ENCODE measurements around the gene ZNF76. TPM values are rescaled to one million over a fixed set of nuclear protein-coding genes. Genes with fewer than 3 reads are reported as not detected.
A peak's percentile ranks its signal among the peaks of the same experiment; 100 is the strongest.
"Not testable (repeated sequence)": the region's sequence is repeated elsewhere in the genome, so short reads cannot be mapped to it uniquely, and the experiment has no call there.

The ZNF76 gene
- total RNA-seq, 1 experiment from 2014 or later, result 15.6 TPM

DNA sequence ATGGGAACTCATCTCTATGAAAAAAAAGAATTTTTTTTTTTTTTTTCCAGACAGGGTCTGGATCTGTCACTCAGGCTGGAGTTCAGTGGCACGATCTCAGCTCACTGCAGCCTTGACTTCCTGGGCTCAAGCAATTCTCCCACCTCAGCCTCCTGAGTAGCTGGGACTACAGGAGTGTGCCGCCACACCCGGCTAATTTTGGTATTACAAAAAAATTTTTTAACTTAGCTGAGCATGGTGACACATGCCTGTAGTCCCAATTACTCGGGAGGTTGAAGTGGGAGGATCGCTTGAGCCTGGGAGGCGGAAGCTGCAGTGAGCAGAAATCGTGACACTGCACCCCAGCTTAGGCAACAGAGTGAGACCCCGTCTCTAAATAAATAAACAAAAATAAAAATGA is 45.6 kb downstream of the ZNF76 start:
- Histone ChIP-seq H3K4me1 (replicated peaks) (no peaks in the 10 kb centered on the region), H3K27me3 (replicated peaks) (no peaks in the 10 kb centered on the region), H3K36me3 (no peaks in the 10 kb centered on the region), H3K27ac (no peak overlapping the region), H3K4me3 (no peak overlapping the region), H3K9me3 (replicated peaks) (no peaks in the 10 kb centered on the region)
- no peak for DNase-seq (ENCODE audit: low read depth in 1 of 2, low spot score in 2 of 2)

DNA sequence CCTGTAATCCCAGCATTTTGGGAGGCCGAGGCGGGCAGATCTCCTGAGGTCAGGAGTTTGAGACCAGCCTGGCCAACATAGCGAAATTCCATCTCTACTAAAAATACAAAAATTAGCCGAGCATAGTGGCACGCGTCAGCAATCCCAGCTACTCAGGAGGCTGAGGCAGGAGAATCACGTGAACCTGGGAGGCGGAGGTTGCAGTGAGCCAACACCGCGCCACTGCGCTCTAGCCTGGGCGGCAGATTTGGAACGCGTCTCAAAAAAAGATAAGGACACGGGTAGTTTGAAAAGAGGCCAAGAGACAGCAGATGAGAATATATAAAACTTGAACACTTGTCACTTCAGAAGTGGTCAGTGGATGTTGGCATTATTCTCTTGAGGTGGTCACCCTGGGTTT is 47.6 kb downstream of the ZNF76 start:
- DNase-seq (ENCODE audit: low read depth in 1 of 2, low spot score in 2 of 2); H3K4me3 ChIP-seq; H3K9me3 ChIP-seq (replicated peaks); H3K27me3 ChIP-seq (replicated peaks); H3K36me3 ChIP-seq; H3K4me1 ChIP-seq (replicated peaks); H3K27ac ChIP-seq: not testable (repeated sequence)

DNA sequence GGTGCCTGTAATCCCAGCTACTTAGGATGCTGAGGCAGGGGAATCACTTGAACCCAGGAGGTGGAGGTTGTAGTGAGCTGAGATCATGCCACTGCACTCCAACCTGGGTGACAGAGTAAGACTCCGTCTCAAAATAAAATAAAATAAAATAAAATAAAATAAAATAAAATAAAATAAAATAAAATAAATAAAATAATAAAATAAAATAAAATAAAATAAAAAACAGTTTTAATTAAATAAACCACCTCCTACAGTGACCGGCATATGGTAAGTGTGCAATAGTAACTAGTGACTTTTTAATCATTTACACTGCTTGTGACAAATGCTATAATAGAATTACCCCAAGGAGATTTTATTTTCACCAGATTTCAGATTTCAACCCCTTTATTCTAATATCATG is 49.0 kb downstream of the ZNF76 start:
- not testable (repeated sequence) for H3K4me3 ChIP-seq; DNase-seq (ENCODE audit: low read depth in 1 of 2, low spot score in 2 of 2); H3K9me3 ChIP-seq (replicated peaks); H3K36me3 ChIP-seq; H3K27ac ChIP-seq; H3K4me1 ChIP-seq (replicated peaks)
- peaks cover 12% of the 10 kb centered on the region for H3K27me3 ChIP-seq (replicated peaks)

GRCh38 chr6:35309611-35310264 is 50.2 kb downstream of the ZNF76 start:
- Histone ChIP-seq H3K27me3 (replicated peaks) (peaks cover 20% of the 10 kb centered on the region), H3K4me1 (replicated peaks) (no peaks in the 10 kb centered on the region), H3K9me3 (replicated peaks) (no peaks in the 10 kb centered on the region), H3K36me3 (no peaks in the 10 kb centered on the region), H3K4me3 (no peak overlapping the region), H3K27ac (no peak overlapping the region)
- no peak for DNase-seq (ENCODE audit: low read depth in 1 of 2, low spot score in 2 of 2)

DNA sequence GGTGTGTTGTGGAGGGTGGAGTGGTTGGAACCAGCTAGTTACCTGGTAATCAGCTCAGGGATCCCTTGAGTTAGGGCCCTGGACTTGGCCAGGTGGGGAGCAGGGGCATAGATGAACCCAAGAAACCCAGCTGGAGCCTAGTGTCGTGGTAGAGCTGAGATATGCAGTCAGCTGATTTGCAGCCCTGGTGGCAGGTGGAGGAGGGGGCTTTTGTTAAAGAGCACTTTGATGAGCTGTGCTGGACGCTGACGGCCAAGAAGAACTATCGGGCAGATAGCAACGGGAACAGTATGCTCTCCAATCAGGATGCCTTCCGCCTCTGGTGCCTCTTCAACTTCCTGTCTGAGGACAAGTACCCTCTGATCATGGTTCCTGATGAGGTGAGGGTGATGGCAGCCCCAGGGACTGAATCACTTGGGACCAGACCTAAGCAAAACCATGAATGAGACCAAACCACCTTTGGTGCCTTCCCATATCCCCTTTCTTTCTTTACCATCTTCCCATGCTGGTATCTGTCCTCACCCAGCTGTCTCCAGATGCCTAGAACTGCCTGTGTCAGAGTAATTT is 50.8 kb downstream of the ZNF76 start:
- H3K36me3 ChIP-seq, result no peaks in the 10 kb centered on the region
- H3K27me3 ChIP-seq (replicated peaks), result peaks cover 26% of the 10 kb centered on the region
- no peak overlapping the region for H3K4me3 ChIP-seq
- H3K9me3 ChIP-seq (replicated peaks), result no peaks in the 10 kb centered on the region
- no peaks in the 10 kb centered on the region for H3K4me1 ChIP-seq (replicated peaks)
- no peak overlapping the region for H3K27ac ChIP-seq
- DNase-seq (ENCODE audit: low read depth in 1 of 2, low spot score in 2 of 2), result no peak

DNA sequence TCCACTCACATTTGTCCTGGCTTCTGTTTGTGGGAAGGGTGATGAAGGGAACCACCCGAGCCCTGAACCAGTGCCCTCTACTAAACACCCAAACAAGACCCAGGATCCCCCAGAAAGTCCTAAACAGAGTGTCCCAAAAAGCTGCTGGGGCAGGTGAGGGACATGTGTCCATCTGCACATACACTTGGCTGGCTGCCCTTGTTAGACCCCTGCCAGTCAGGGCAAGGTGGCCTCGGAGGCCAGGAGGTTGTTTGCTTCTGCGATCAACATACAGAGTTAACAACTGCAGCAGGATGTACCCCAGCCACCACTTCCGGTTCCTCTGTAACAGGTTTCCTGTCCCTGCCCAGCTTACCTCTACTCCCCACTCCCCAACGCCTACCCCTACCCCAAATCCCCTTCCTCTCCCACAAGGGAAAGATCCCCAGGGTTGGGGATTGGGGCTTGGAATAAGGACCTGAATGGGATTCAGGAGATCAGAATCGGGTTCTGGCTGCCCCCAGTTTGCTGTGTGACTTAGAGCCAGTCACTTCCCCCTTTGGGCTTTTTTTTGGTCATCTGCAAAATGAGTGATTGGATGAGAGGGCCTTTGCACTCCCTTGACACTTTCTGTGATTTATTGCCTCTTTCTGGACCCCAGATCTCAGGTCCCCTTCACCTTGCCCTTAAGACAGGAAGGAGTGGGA is 52.0 kb downstream of the ZNF76 start:
- no peak for DNase-seq (ENCODE audit: low read depth in 1 of 2, low spot score in 2 of 2)
- Histone ChIP-seq H3K27ac (no peak overlapping the region), H3K9me3 (replicated peaks) (peaks cover 2% of the 10 kb centered on the region; the same call in 1 of the 2 replicates)

GRCh38 chr6:35312076-35312800 is 52.7 kb downstream of the ZNF76 start:
- peaks cover 3% of the 10 kb centered on the region; the same call in 1 of the 2 replicates for H3K9me3 ChIP-seq (replicated peaks)
- H3K4me1 ChIP-seq (replicated peaks), result no peaks in the 10 kb centered on the region
- no peaks in the 10 kb centered on the region for H3K36me3 ChIP-seq
- peaks cover 38% of the 10 kb centered on the region for H3K27me3 ChIP-seq (replicated peaks)
- no peak overlapping the region for H3K4me3 ChIP-seq
- no peak for DNase-seq (ENCODE audit: low read depth in 1 of 2, low spot score in 2 of 2)
- H3K27ac ChIP-seq, result no peak overlapping the region

More for the DNA sequence above, 52.0 kb downstream of the ZNF76 start:
- Histone ChIP-seq H3K4me1 (replicated peaks) (no peaks in the 10 kb centered on the region), H3K27me3 (replicated peaks) (peaks cover 31% of the 10 kb centered on the region), H3K36me3 (no peaks in the 10 kb centered on the region), H3K4me3 (no peak overlapping the region)

- peaks cover 40% of the 10 kb centered on the region for H3K27me3 ChIP-seq (replicated peaks)
- DNase-seq (ENCODE audit: low read depth in 1 of 2, low spot score in 2 of 2), result no peak
Observed at GRCh38 chr6:35312807-35313206, 53.3 kb downstream of the ZNF76 start.

GRCh38 chr6:35317483-35318195 is 58.1 kb downstream of the ZNF76 start:
- DNase-seq (ENCODE audit: low read depth in 1 of 2, low spot score in 2 of 2), result no peak

More at GRCh38 chr6:35312807-35313206, 53.3 kb downstream of the ZNF76 start:
- H3K4me3 ChIP-seq, result no peak overlapping the region
- H3K27ac ChIP-seq, result no peak overlapping the region
- peaks cover 3% of the 10 kb centered on the region for H3K4me1 ChIP-seq (replicated peaks)
- peaks cover 3% of the 10 kb centered on the region; the same call in 1 of the 2 replicates for H3K9me3 ChIP-seq (replicated peaks)
- H3K36me3 ChIP-seq, result no peaks in the 10 kb centered on the region

DNA sequence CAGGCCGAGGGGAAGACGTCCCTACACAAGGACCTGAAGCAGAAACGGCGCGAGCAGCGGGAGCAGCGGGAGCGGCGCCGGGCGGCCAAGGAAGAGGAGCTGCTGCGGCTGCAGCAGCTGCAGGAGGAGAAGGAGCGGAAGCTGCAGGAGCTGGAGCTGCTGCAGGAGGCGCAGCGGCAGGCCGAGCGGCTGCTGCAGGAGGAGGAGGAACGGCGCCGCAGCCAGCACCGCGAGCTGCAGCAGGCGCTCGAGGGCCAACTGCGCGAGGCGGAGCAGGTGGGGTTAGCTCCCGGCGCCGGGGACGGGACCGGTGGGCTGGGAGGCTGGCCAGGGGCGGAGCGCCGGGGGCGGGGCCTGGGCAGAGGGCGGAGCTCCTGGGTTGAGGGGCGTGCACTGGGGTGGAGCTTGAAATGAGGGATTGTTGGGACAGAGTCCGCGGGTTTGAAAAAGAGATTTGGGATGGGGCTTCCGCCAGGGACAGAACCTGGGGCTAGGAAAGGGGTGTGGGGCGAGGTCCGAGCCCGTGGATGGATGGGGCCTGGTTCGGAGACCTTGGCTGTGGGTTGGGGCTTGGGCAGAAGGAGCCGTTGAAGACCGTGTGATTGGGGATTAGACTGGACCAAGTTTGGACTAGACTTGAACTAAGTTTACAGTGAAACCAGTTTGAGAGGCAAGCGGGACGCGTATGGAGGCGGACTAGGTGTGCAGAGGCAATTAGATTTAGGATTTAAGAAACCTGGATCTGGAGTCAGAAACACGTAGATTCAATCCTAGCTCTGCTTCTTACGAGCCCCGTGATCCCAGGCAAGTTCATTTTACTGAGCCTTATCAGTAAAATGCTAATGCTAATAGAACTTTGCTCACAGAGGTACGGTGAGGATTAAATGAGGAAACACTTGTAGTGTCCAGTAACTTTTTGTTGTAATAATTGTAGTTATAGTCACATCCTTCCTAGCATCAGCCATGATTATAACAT is 58.9 kb downstream of the ZNF76 start:
- no peak overlapping the region for H3K27ac ChIP-seq
- peaks cover 29% of the 10 kb centered on the region for H3K27me3 ChIP-seq (replicated peaks)
- DNase-seq (ENCODE audit: low read depth in 1 of 2, low spot score in 2 of 2), result peak; percentile 82 to 87
- peaks cover 3% of the 10 kb centered on the region; the same call in 1 of the 2 replicates for H3K9me3 ChIP-seq (replicated peaks)
- no peaks in the 10 kb centered on the region for H3K36me3 ChIP-seq
- peak overlapping the region; percentile 36 for H3K4me3 ChIP-seq
- H3K4me1 ChIP-seq (replicated peaks), result peaks cover 8% of the 10 kb centered on the region

More at GRCh38 chr6:35317483-35318195, 58.1 kb downstream of the ZNF76 start:
- H3K36me3 ChIP-seq, result no peaks in the 10 kb centered on the region
- peak overlapping the region; percentile 36 for H3K4me3 ChIP-seq
- peaks cover 8% of the 10 kb centered on the region for H3K4me1 ChIP-seq (replicated peaks)
- peaks cover 3% of the 10 kb centered on the region; the same call in 1 of the 2 replicates for H3K9me3 ChIP-seq (replicated peaks)
- no peak overlapping the region for H3K27ac ChIP-seq
- H3K27me3 ChIP-seq (replicated peaks), result peaks cover 35% of the 10 kb centered on the region

DNA sequence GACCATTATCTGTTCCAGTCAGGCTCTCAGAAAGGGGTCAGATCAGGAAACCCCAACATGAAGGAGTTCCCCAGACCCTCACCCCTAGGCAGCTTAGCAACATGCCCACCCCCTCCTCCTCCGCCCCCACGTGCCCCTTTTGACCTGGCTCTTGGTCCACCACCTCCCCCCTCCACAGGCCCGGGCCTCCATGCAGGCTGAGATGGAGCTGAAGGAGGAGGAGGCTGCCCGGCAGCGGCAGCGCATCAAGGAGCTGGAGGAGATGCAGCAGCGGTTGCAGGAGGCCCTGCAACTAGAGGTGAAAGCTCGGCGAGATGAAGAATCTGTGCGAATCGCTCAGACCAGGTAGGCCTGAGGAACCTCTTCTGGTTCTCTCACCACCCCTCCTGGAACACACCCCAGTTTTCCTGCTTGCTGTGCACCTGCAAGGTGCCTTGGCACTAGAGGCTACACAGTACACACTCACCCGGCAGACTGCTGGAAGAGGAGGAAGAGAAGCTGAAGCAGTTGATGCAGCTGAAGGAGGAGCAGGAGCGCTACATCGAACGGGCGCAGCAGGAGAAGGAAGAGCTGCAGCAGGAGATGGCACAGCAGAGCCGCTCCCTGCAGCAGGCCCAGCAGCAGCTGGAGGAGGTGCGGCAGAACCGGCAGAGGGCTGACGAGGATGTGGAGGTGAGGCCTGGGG is 60.0 kb downstream of the ZNF76 start:
- H3K4me3 ChIP-seq, result no peak overlapping the region
- H3K9me3 ChIP-seq (replicated peaks), result peaks cover 3% of the 10 kb centered on the region; the same call in 1 of the 2 replicates
- no peaks in the 10 kb centered on the region for H3K36me3 ChIP-seq
- no peak for DNase-seq (ENCODE audit: low read depth in 1 of 2, low spot score in 2 of 2)
- no peak overlapping the region for H3K27ac ChIP-seq
- H3K27me3 ChIP-seq (replicated peaks), result peaks cover 23% of the 10 kb centered on the region
- peaks cover 8% of the 10 kb centered on the region for H3K4me1 ChIP-seq (replicated peaks)

DNA sequence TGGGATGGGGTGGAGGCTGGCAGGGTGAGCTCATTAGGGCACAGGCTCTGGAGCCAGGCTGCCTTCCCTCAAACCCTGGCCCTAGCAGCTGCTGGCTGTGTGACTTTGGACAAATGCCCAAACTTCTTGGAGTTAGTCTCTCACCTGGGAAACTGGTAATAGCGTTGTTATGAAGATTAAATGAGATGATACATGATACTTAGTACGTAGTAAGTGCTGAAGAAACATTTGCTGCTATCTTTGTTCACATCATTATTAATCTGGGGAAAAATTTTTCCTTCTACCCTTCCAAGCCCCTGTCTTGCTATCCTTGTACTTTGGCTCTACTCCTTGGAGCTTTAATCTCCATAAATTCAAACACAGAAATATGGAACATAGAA is 60.5 kb downstream of the ZNF76 start:
- Histone ChIP-seq H3K27me3 (replicated peaks) (peaks cover 17% of the 10 kb centered on the region), H3K9me3 (replicated peaks) (peaks cover 3% of the 10 kb centered on the region; the same call in 1 of the 2 replicates), H3K36me3 (no peaks in the 10 kb centered on the region), H3K4me3 (no peak overlapping the region), H3K27ac (no peak overlapping the region), H3K4me1 (replicated peaks) (peaks cover 8% of the 10 kb centered on the region)
- DNase-seq (ENCODE audit: low read depth in 1 of 2, low spot score in 2 of 2), result no peak
